Measurements from ENCODE around the gene ABCC3. TPM values are rescaled to one million over a fixed set of nuclear protein-coding genes. Genes with fewer than 3 reads are reported as not detected.
A peak's percentile ranks its signal among the peaks of the same experiment; 100 is the strongest.

Gene ABCC3
- total RNA-seq, 1 experiment from 2014 or later, result 66.2 TPM

DNA sequence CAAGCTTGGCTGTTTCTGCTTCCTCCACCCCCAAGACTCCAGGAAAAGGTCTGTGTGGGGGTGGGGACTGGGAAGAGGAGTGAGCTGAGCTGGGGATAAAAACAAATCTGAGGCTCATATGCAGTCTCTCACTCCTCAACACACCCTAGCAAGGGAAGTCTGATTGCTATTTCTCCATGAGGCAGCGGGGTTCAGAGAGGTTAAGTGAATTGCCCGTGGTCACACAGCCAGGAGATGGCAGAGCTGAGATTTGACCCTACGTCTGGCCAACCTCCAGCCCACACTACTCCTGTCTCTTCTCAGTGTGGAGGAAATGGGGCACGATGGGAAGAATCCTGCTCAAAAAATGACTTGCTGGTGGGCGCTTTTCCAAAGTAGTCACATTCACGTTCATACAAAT lies 4.8 kb upstream of the ABCC3 start:
- POLR2A ChIA-PET, result interaction anchor here (0.6 to 4.4 kb wide), 5 partner anchors 9 to 153 kb away, joined by 3 to 25 read pairs (median 6); no protein-coding TSS in a partner anchor
- H3K36me3 ChIP-seq (ENCODE audit: control insufficient read depth in 1 of 2, insufficient read depth in 2 of 2, low read length in 2 of 2), result no peaks in the 10 kb centered on the region
- no peaks in the 10 kb centered on the region for H3K27me3 ChIP-seq (ENCODE audit: insufficient read depth, low read length)
- no peak overlapping the region for H3K27ac ChIP-seq (ENCODE audit: low read depth, low read length)
- DNase-seq (ENCODE audit: low read depth, low spot score) (no peak), ATAC-seq (no peak)
- no peak overlapping the region for H3K9ac ChIP-seq (ENCODE audit: low read length)
- H3K79me2 ChIP-seq (ENCODE audit: insufficient read depth, low read length), result no peaks in the 10 kb centered on the region; the same call in 1 of the 2 replicates
- 0 out of 2 replicates have a peak overlapping the region, but pooled peaks have one; percentile 24 for H3K4me2 ChIP-seq (ENCODE audit: low read length)
- no peaks in the 10 kb centered on the region for H3K9me3 ChIP-seq (ENCODE audit: control insufficient read depth in 1 of 2, insufficient read depth in 1 of 2, low read depth in 1 of 2, low read length in 2 of 2)
- H3K4me1 ChIP-seq (ENCODE audit: control insufficient read depth in 1 of 2, insufficient read depth in 2 of 2, low read length in 2 of 2), result peaks cover 22 to 67% of the 10 kb centered on the region in 2 experiments
- no TSS peak for BruUV-seq (replicated peaks)
- intact Hi-C loops (cut with micrococcal nuclease), result loop anchor here (1.0 to 10.0 kb wide), 4 partner anchors 51 to 235 kb away; partner anchors contain the start of gene TOB1
- H3K9me2 ChIP-seq (ENCODE audit: insufficient read depth), result no peaks in the 10 kb centered on the region
- CTCF ChIA-PET, result interaction anchor here (0.7 to 5.2 kb wide), 27 partner anchors 9 to 127 kb away, joined by 3 to 107 read pairs (median 4); no protein-coding TSS in a partner anchor
- RAD21 ChIA-PET (ENCODE audit: low non-redundant PET in 1 of 2, low total read pairs in 2 of 2, uncharacterized antibody in 2 of 2, unreplicated experiment in 2 of 2), result interaction anchor here (0.5 to 1.8 kb wide), 16 partner anchors 9 to 152 kb away, joined by 3 to 10 read pairs (median 5); partner anchors contain the start of genes RSAD1 (in 1 of the 2) and SPATA20 (in 1 of the 2)
- TF ChIP-seq POLR2AphosphoS5 (IDR thresholded peaks at IDR 0.05; ENCODE audit: low read depth, low read length), result no peak
- TF ChIP-seq TCF7L2 (IDR thresholded peaks at IDR 0.05; ENCODE audit: borderline replicate concordance, extremely low read depth, insufficient read depth, insufficient read length), result no peak
- TF ChIP-seq ELF1 (IDR thresholded peaks at IDR 0.05; ENCODE audit: borderline replicate concordance, low read depth), result no peak
- TF ChIP-seq SRF (IDR thresholded peaks at IDR 0.05; ENCODE audit: low read depth), result no peak
- no peak for TF ChIP-seq SIN3A (IDR thresholded peaks at IDR 0.05; ENCODE audit: low read depth)
- TF ChIP-seq FOSL1 (IDR thresholded peaks at IDR 0.05; ENCODE audit: low read depth), result no peak
- TF ChIP-seq MAX (IDR thresholded peaks at IDR 0.05), result no peak
- no peak for TF ChIP-seq EZH2 (IDR thresholded peaks at IDR 0.05)
- no peak for TF ChIP-seq EZH2phosphoT487 (IDR thresholded peaks at IDR 0.05; ENCODE audit: borderline replicate concordance)
- TF ChIP-seq CEBPB (IDR thresholded peaks at IDR 0.05; ENCODE audit: low read depth), result no peak
- no peak for TF ChIP-seq ZNF274 (IDR thresholded peaks at IDR 0.05; ENCODE audit: low read depth, low read length)
- no peak for TF ChIP-seq JUND (IDR thresholded peaks at IDR 0.05)
- TF ChIP-seq EGR1 (IDR thresholded peaks at IDR 0.05; ENCODE audit: low read depth), result no peak
- no peak for TF ChIP-seq CTCF (IDR thresholded peaks at IDR 0.05 in 2 of 3, conservative IDR thresholded peaks at IDR 0.05 in 1 of 3; ENCODE audit: borderline replicate concordance in 1 of 3, insufficient read depth in 1 of 3, low read depth in 2 of 3, low read length in 2 of 3)
- TF ChIP-seq ATF3 (IDR thresholded peaks at IDR 0.05), result no peak
- TF ChIP-seq POLR2A (IDR thresholded peaks at IDR 0.05; ENCODE audit: borderline replicate concordance, extremely low read depth, insufficient read depth, insufficient read length), result no peak
- TF ChIP-seq, protein P1, sequence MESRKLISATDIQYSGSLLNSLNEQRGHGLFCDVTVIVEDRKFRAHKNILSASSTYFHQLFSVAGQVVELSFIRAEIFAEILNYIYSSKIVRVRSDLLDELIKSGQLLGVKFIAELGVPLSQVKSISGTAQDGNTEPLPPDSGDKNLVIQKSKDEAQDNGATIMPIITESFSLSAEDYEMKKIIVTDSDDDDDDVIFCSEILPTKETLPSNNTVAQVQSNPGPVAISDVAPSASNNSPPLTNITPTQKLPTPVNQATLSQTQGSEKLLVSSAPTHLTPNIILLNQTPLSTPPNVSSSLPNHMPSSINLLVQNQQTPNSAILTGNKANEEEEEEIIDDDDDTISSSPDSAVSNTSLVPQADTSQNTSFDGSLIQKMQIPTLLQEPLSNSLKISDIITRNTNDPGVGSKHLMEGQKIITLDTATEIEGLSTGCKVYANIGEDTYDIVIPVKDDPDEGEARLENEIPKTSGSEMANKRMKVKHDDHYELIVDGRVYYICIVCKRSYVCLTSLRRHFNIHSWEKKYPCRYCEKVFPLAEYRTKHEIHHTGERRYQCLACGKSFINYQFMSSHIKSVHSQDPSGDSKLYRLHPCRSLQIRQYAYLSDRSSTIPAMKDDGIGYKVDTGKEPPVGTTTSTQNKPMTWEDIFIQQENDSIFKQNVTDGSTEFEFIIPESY (IDR thresholded peaks at IDR 0.05; ENCODE audit: extremely low read depth, insufficient replicate concordance, low read length), result no peak
- TF ChIP-seq CBX3 (IDR thresholded peaks at IDR 0.05; ENCODE audit: low read depth), result no peak
- TF ChIP-seq RAD21 (IDR thresholded peaks at IDR 0.05; ENCODE audit: low read depth), result no peak
- no peak overlapping the region for H3K4me3 ChIP-seq (replicated peaks in 1 of 2; ENCODE audit: low read depth in 1 of 2, low read length in 2 of 2)
- no peaks in the 10 kb centered on the region for H4K20me1 ChIP-seq (ENCODE audit: insufficient read depth)
- H2AFZ ChIP-seq (ENCODE audit: low read depth, low read length, poor library complexity, severe bottlenecking), result no peak overlapping the region
